Measurements from ENCODE around the gene INSC. TPM values are rescaled to one million over a fixed set of nuclear protein-coding genes. Genes with fewer than 3 reads are reported as not detected.

The INSC gene
- total RNA-seq, 3 donors from 2014 or later, result not detected

DNA sequence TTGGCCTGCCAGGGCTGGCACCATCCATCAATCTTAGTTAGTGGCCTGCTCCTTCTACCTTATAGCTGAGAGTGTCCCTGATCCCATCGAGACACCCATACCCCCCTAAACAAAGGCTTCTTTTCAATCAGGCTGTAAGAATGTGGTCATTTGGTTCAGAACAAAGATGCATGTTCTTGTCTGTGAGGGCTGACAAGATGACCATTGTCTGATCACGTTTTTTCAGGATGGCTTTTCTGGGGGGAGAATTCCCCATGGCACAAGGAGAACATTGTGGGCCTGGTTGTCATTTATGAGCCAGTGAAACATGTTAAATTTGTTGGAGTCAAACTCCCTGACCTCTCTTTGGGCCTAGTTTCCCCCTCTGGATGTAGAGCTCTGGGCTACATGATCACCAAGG, 160.4 kb downstream of the INSC start:
- Mint-ChIP-seq H3K4me3 (no peak overlapping the region), H3K36me3 (ENCODE audit: insufficient read depth) (no peaks in the 10 kb centered on the region), H3K4me1 (ENCODE audit: low read depth) (no peaks in the 10 kb centered on the region), H3K9me3 (no peaks in the 10 kb centered on the region), H3K27me3 (ENCODE audit: low read depth) (peaks cover 4% of the 10 kb centered on the region)
- no peak for ATAC-seq
- no peak for DNase-seq

DNA sequence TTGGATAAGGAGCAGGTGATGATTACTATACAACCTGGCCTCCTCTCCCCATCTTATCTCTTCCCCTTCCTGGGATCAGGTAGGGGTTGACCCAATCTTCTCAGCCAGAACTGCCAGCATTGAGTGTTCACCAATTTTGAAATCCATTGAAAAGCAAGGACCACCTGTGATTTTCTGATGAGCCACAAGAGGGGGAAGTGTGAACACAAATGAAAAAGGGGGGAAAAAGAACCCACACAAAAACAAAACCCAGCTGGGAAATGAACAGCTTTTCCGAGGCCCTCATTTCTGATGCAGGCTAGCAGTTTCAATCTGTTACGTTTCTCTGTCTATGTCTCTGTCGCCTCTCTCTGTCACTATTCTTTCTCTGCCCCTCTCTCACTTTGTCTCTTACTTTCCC, 161.9 kb downstream of the INSC start:
- no peak for ATAC-seq
- H3K36me3 Mint-ChIP-seq (ENCODE audit: insufficient read depth), result no peaks in the 10 kb centered on the region
- H3K27me3 Mint-ChIP-seq (ENCODE audit: low read depth), result peaks cover 4% of the 10 kb centered on the region
- no peak for DNase-seq
- no peak overlapping the region for H3K4me3 Mint-ChIP-seq
- H3K9me3 Mint-ChIP-seq, result no peaks in the 10 kb centered on the region
- H3K4me1 Mint-ChIP-seq (ENCODE audit: low read depth), result no peaks in the 10 kb centered on the region

DNA sequence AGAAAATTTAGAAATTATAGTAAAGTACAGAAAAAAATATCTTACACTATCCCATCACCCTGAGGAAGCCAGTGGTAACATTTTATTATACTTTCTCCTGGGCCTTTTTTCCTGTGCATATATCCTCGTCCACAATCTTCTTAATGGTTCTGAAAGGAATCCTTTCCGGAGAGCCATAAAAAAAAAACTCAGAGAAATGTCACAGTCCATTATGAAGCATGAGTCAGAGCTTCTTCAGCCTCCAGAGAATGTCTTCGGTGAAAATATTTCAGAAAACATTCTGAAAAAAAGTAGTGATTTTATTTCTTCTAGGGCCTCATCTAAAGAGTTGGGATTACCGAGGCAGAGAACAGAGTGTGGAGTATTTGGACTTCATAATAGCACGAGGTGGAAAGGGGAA, 163.4 kb downstream of the INSC start:
- no peaks in the 10 kb centered on the region for H3K9me3 Mint-ChIP-seq
- DNase-seq (no peak), ATAC-seq (no peak)
- no peaks in the 10 kb centered on the region for H3K27me3 Mint-ChIP-seq (ENCODE audit: low read depth)
- H3K4me3 Mint-ChIP-seq, result no peak overlapping the region
- no peaks in the 10 kb centered on the region for H3K36me3 Mint-ChIP-seq (ENCODE audit: insufficient read depth)
- H3K4me1 Mint-ChIP-seq (ENCODE audit: low read depth), result no peaks in the 10 kb centered on the region

DNA sequence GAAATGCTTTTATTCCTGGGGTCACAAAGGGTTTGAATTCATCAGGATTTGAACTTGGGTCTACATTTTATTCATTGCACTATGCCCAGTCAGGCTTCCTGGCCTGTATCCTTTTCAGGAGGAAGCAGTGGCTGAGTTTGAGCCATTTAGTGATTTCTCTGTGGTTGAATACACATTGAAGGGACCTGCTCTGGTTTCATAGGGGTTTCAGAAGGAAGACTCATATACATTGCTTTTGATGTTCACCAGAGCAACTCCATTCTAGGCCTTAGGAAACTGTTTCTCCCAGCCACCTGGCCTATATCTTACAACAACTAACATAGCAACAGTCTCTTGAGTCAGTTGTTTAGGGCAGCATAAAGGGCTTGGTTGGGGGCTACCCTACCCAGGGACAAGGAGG, 165.7 kb downstream of the INSC start:
- no peaks in the 10 kb centered on the region for H3K4me1 Mint-ChIP-seq (ENCODE audit: low read depth)
- no peak overlapping the region for H3K4me3 Mint-ChIP-seq
- H3K9me3 Mint-ChIP-seq, result no peaks in the 10 kb centered on the region
- H3K27me3 Mint-ChIP-seq (ENCODE audit: low read depth), result no peaks in the 10 kb centered on the region
- ATAC-seq, result no peak
- no peaks in the 10 kb centered on the region for H3K36me3 Mint-ChIP-seq (ENCODE audit: insufficient read depth)
- DNase-seq, result no peak

DNA sequence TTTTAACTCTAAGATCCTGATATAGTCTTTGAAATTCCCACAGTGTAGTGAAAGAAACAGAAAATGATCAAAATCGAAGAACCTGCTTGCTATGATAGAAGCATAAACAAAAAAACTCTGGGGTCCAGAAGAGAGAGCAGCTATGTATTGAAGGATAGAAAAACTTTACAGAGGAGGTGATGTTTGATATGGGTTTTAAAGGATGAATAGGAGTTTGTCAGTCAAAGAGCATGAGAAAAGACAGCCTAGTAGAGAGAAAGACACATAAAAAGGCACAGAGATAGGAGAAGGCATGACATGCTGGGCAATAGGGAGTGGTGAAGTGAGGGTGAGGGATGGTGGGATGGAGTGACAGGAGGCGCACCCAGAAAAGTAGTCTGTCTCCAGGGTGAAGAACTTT, 168.0 kb downstream of the INSC start:
- ATAC-seq (no peak), DNase-seq (no peak)
- H3K9me3 Mint-ChIP-seq, result no peaks in the 10 kb centered on the region
- no peaks in the 10 kb centered on the region for H3K36me3 Mint-ChIP-seq (ENCODE audit: insufficient read depth)
- H3K4me3 Mint-ChIP-seq, result no peak overlapping the region
- no peaks in the 10 kb centered on the region for H3K27me3 Mint-ChIP-seq (ENCODE audit: low read depth)
- H3K4me1 Mint-ChIP-seq (ENCODE audit: low read depth), result no peaks in the 10 kb centered on the region

DNA sequence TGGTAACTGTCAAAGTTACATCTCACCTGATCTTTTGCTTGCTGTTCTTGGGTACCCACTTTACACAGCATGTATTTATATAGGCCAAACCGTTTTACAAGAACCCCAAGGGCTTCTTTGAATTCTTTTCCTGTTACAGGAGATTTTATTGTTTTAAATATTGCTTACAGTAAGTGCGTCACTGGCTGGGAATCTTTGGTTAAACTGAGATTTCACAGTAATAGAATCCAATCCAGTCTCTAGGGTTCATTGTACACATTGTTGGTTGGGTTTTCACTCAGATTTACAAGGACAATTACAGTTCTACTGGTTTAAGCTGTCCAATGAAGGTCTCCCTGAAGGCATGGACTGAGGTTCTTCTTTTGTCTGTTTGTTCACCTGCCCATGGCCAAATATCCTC, 171.7 kb downstream of the INSC start:
- Mint-ChIP-seq H3K27me3 (ENCODE audit: low read depth) (no peaks in the 10 kb centered on the region), H3K36me3 (ENCODE audit: insufficient read depth) (no peaks in the 10 kb centered on the region), H3K4me3 (no peak overlapping the region), H3K9me3 (no peaks in the 10 kb centered on the region), H3K4me1 (ENCODE audit: low read depth) (no peaks in the 10 kb centered on the region)
- DNase-seq, result no peak
- no peak for ATAC-seq

DNA sequence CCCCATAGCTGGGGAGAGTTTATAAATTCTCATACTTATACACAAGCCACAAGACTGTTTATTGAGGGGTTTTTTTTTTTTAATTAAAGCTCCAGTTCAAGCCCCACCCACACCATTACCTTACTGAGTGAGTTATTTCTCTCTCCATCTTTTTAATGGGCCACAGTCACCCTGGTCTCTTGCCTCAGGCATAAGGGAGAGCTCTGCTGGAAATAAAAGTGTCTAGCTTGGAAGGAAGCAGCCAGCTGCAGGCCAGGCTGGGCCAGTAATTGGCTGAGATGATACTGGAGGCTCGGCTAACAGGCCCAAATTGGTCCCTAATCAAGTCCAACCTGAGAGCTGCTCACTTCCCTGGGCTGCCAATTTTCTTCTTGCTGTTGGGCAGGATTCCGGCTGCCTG, 174.1 kb downstream of the INSC start:
- H3K4me3 Mint-ChIP-seq, result no peak overlapping the region
- H3K4me1 Mint-ChIP-seq (ENCODE audit: low read depth), result no peaks in the 10 kb centered on the region
- H3K36me3 Mint-ChIP-seq (ENCODE audit: insufficient read depth), result no peaks in the 10 kb centered on the region

DNA sequence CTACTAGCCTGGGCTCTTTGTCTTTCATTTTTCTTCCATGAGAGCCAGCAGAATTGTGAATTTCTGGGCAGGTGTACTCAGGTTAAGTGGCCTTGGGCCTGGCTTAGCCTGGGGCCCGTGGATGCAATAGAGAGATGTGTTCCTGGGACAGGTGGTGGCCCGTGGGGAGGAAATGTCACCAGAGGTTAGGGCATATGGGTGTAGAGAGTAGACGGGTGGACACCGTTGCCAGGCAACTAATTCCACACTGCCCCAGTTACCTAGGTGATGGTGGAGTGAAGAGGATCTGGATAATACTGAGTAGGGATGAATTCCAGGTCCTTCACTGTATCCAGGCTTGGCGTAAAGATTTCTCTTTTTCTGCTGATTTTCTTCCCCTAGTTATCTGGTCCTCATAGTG, 175.0 kb downstream of the INSC start:
- DNase-seq (no peak), ATAC-seq (no peak)
- Mint-ChIP-seq H3K4me1 (ENCODE audit: low read depth) (no peaks in the 10 kb centered on the region), H3K4me3 (no peak overlapping the region), H3K9me3 (no peaks in the 10 kb centered on the region), H3K27me3 (ENCODE audit: low read depth) (no peaks in the 10 kb centered on the region), H3K36me3 (ENCODE audit: insufficient read depth) (no peaks in the 10 kb centered on the region)

More for the DNA sequence above, 174.1 kb downstream of the INSC start:
- no peak for ATAC-seq
- DNase-seq, result no peak
- Mint-ChIP-seq H3K27me3 (ENCODE audit: low read depth) (no peaks in the 10 kb centered on the region), H3K9me3 (no peaks in the 10 kb centered on the region)

DNA sequence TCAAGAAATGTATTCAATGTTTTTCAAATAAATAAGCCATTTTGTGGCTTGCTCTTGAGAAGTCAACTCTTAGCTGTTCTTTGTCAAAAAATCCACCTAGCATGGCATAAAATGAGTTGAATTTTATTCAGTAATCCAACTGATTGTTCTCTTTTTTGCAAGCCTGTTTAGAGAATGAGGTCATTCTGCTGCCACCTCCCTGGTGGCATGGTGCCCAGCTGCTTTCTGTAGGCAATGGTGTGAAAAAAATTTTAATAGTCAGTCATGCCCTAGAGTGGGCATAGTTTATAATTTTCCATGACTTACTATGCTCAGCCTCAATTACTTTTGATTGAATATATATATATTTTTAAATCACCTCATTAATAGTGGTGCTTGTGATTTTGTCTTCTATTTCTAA, 177.2 kb downstream of the INSC start:
- H3K27me3 Mint-ChIP-seq (ENCODE audit: low read depth), result no peaks in the 10 kb centered on the region
- no peaks in the 10 kb centered on the region for H3K4me1 Mint-ChIP-seq (ENCODE audit: low read depth)
- no peaks in the 10 kb centered on the region for H3K9me3 Mint-ChIP-seq
- no peak overlapping the region for H3K4me3 Mint-ChIP-seq
- ATAC-seq (no peak), DNase-seq (no peak)
- H3K36me3 Mint-ChIP-seq (ENCODE audit: insufficient read depth), result no peaks in the 10 kb centered on the region

DNA sequence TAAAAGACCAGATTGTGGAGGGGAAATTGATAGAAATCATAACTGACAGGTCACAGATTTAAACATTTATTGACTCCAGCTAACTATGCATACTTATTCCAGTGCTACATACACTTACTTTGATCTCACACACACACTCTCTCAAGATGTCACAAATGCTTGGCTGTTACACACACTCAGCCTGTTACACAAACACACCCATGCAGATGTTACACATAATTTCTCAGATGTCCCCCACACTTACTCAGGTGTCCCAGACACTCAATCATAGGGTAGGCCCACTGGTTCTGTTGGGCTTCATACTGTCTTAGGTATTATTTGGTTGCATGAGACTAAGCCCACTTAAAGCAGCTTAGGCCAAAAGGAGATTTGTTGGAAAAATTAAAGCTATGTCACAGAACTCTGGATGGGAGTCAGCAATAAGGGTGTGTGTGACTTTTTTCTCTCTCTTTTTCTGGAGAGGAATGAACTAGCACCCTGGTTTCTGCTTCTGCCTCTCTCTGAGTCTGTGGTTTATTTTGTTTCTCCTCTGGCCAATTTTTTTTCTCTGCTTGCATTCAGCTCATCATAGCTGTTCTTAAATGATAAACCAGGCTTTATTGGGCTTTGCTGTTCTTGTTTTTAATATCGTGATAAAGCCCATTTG, 179.4 kb downstream of the INSC start:
- Mint-ChIP-seq H3K9me3 (no peaks in the 10 kb centered on the region), H3K4me1 (ENCODE audit: low read depth) (no peaks in the 10 kb centered on the region), H3K27me3 (ENCODE audit: low read depth) (peaks cover 2% of the 10 kb centered on the region), H3K36me3 (ENCODE audit: insufficient read depth) (no peaks in the 10 kb centered on the region), H3K4me3 (no peak overlapping the region)
- ATAC-seq, result no peak
- DNase-seq, result no peak

DNA sequence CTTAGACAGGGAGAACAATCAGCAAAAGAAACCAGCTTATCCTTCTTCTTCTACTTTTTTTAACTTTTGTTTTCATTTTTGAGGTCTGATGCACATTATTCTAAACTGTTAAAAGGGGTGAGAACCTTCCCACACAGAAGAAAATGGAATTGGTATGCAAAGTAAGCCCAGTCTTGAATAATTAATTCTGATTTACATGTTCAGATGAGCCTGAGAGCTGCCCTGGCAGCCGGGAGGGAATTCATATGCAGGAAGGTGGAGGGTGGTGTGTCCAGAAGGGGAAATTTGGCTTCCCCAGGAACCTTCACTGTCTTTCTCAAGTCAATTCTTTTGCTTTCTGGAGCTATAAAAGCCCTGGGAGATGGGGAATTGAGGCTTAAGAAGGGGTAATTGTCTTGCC, 181.0 kb downstream of the INSC start:
- Mint-ChIP-seq H3K4me3 (no peak overlapping the region), H3K36me3 (ENCODE audit: insufficient read depth) (no peaks in the 10 kb centered on the region), H3K9me3 (no peaks in the 10 kb centered on the region), H3K27me3 (ENCODE audit: low read depth) (peaks cover 2% of the 10 kb centered on the region), H3K4me1 (ENCODE audit: low read depth) (no peaks in the 10 kb centered on the region)
- no peak for ATAC-seq
- DNase-seq, result no peak

Other genes with a start within 250 kb of the INSC start
- gene CYP2R1, start 222.7 kb upstream of the INSC start, total RNA-seq, result 1 to 10 TPM; 3.3 to 5.3 (median 4.1) TPM
- not detected for gene CALCA, start 142.6 kb upstream of the INSC start, total RNA-seq
- 1 to 10 TPM; 1.3 to 2.7 (median 1.4) TPM for gene CALCB, start 41.3 kb upstream of the INSC start, total RNA-seq

Measured in activated T-cell treated with anti-CD3 and anti-CD28 coated beads, Interleukin-2, amount 50 U/mL, for 4 hours (primary cell).